NCI-H2196 treated with DMSO at 0.1 percent for 48 hours (cell line): ENCODE results near the gene ERC1.
"Not testable (repeated sequence)": the region's sequence is repeated elsewhere in the genome, so short reads cannot be mapped to it uniquely, and the experiment has no call there.

ENCODE experiments used
- DNase-seq: peaks from one replicate; lab custom pipeline; 2025; ENCODE audit not compliant: unreplicated experiment; lab: John Stamatoyannopoulos, UW

The ERC1 gene

GRCh38 chr12:1213618-1214205 lies 222.7 kb downstream of the ERC1 start:
- DNase-seq: no peak

GRCh38 chr12:1216560-1216959 lies 225.5 kb downstream of the ERC1 start:
- DNase-seq: no peak

- no peak for DNase-seq
Measured at GRCh38 chr12:1217191-1217949, 226.3 kb downstream of the ERC1 start.

DNA sequence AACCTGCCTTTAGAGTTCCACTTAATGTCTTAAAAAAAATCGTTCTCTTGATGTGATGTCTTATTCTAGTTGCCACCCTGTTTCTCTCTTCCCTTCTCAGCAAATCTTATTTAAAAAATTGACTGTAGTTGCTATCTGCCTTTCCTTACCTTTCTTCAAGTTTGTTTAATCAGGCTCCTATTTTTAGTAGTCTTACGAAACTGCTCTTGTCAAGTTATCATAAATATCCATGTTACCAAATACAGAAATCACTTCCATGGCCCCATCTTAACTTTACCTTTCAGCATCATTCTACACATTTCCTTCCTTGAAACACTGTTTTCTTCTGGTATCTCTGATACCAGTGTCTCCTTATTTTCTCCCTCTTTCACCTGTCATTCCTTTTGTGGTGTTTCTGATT lies 227.3 kb downstream of the ERC1 start:
- DNase-seq: no peak

DNA sequence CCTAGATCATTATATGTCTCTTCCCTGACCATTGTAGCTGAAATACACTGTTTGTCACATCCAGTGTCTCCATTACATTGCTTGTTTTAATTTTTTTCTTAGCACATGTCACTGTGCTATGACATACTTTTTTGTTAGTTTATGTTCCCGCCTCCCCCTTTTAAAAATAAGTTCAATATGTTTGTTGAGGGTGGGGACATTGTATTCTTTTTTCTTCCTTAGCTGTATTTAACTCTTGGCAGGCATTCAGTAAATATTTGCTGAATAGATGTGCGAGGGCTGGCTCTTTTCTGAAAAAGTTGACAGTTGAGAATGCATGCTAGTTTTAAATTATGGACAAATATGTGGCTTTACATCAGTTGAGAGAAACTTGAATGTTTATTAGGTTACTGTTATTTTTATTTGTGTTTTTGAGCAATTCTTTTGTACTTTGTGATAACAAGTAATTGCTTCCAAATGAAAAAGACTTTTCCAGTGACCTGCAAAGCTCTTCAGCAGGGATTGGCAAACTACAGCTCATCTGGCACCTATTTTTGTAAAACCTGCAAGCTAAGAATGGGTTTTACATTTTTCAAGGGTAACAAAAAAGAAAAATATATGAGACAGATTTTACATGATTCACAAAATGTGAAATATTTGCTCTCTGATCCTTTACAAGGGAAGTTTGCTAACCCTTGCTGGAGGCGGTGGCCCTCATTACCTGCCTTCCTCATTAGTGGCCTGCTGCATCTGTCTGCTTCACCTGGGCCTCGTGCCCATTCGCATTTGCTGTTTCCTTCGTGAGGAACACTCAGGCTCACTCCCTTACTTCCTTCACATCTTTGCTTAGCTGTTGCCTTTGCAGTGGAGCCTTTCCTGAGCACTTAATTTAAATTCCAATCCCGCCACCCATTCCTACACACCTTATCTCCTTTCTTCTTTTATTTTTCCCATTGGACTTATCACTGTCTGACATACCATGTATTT lies 229.4 kb downstream of the ERC1 start:
- DNase-seq: no peak

GRCh38 chr12:1222858-1223639 lies 232.0 kb downstream of the ERC1 start:
- DNase-seq: no peak

- DNase-seq: no peak
Measured at GRCh38 chr12:1226951-1227350, 235.9 kb downstream of the ERC1 start.

- DNase-seq: no peak
Measured at GRCh38 chr12:1234073-1234472, 243.1 kb downstream of the ERC1 start.

- DNase-seq: no peak
Measured at GRCh38 chr12:1246637-1247036, 255.6 kb downstream of the ERC1 start.

DNA sequence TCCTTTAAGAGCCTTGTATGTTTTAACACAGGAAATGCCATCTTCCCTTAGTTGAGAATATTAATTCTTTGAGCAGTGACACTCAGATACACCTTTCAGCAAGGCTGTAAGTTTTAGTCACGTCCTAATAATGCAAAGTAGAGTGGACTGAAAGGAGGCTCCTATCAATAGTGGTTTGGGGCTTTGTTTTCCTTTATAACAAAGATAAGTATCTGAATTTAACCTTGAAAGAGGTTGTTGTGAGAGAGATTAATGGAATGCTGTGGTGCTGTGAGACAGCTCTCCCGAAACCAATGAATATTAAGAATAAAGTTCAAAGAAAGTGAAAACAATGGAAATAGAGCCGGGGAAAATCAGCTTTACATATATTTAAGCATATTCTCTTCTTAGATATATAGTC lies 259.6 kb downstream of the ERC1 start:
- DNase-seq: no peak

DNA sequence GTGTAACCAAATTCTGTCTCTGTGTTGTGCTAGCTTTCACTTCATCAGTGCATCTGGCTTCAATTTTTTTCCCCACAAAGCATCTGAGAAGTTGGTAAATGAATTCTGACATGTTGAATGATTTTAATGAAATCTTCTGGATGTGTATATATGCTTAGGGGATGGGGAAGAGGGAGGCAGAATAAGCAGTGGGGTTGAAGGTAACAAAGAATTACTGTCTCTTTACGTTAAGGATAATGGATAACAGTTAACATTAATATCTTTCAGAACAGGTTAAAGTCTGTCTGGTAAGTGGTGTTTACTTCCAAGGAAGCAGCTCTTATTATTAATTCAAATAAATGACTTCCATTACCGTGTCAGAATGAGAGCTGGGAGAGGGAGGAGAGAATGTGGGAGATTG lies 261.7 kb downstream of the ERC1 start:
- DNase-seq: no peak

DNA sequence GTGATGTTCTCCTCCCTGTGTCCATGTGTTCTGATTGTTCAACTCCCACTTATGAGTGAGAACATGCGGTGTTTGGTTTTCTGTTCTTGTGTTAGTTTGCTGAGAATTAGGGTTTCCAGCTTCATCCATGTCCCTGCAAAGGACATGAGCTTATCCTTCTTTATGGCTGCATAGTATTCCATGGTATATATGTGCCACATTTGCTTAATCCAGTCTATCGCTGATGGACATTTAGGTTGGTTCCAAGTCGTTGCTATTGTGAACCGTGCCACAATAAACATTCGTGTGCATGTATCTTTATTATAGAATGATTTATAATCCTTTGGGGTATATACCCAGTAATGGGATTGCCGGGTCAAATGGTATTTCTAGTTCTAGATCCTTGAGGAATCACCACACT lies 264.1 kb downstream of the ERC1 start:
- not testable (repeated sequence) for DNase-seq

GRCh38 chr12:1255854-1256253 lies 264.8 kb downstream of the ERC1 start:
- not testable (repeated sequence) for DNase-seq

- no peak for DNase-seq
Measured at GRCh38 chr12:1256285-1256684, 265.3 kb downstream of the ERC1 start.

DNA sequence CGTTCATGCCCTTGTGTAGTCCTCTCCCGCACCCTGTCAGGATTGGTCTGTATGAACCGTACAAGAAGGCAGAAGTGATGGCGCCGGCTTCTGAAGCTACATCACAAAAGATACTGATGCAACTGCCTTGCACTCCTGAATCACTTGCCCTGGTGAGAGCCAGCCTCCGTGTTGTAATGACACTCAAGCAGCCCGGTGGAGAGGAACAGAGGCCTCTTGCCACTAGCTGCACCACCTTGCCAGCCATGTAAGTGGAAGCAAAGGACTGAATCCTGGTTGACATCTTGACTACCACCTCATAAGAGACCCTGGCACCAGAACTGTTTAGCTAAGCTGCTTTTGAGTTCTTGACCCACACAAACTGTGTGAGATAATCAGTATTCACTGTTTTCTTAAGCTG lies 266.0 kb downstream of the ERC1 start:
- no peak for DNase-seq

GRCh38 chr12:1262011-1262410 lies 271.0 kb downstream of the ERC1 start:
- DNase-seq: no peak

- no peak for DNase-seq
Measured at GRCh38 chr12:1267243-1267642, 276.2 kb downstream of the ERC1 start.

GRCh38 chr12:1272142-1272541 lies 281.1 kb downstream of the ERC1 start:
- no peak for DNase-seq

DNA sequence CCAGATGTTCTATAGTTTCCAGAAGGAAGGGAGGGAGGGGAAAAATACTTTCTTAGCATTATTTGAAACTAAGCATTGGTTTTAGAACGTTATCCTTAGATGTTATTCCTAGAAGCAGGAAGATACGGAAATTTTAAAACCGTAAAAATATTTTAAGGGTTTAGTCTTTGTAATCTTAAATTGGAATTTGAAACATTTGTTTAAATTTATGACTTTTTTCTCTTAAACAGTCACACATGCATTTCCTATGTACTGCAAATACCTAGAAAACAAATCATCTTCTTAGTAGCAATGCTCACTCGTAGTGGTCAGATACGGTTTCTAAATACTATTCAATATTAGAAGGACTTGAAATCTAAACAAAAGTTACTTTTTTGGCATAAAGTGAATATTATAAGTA lies 282.0 kb downstream of the ERC1 start:
- DNase-seq: no peak

GRCh38 chr12:1277905-1278304 lies 286.9 kb downstream of the ERC1 start:
- DNase-seq: no peak

DNA sequence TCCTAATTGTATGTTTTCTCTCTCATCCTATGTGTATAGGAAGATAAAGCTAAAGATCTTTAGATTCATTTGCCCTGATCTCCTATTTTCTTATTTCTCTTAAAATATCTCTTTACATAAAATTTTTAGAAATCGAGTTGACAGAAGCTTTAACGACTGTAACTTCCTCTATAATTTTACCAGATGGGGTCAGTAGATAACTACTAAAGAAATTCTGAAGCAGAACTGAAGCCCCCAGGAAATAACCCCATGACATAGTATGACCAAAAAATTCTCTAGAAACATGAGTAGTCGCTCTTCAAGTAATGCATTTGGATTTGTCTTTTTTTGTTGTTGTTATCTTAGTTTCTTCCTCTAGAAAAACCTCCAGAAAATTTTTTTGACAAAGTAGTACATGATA lies 288.0 kb downstream of the ERC1 start:
- DNase-seq: no peak
